ENCODE measurements around the gene GABRG3. TPM values are rescaled to one million over a fixed set of nuclear protein-coding genes. Genes with fewer than 3 reads are reported as not detected.

The GABRG3 gene
- polyA plus RNA-seq, 1 donor (not counting 4 experiments of a cell fraction or from before 2014, with no cell fraction given): not detected

- Histone ChIP-seq H3K9me3 (ENCODE audit: control insufficient read depth, low read depth, low read length) (peaks cover 7% of the 10 kb centered on the region), H2AFZ (ENCODE audit: control insufficient read depth, low read length) (no peak overlapping the region), H3K27ac (ENCODE audit: control insufficient read depth, insufficient read depth, low read length) (no peak overlapping the region), H3K27me3 (ENCODE audit: control insufficient read depth, extremely low read depth, insufficient read depth, low read length) (no peaks in the 10 kb centered on the region), H3K4me3 (ENCODE audit: control insufficient read depth in 2 of 3, extremely low read depth in 1 of 3, insufficient read depth in 2 of 3, low read depth in 1 of 3, low read length in 3 of 3) (no peak overlapping the region), H3K36me3 (ENCODE audit: control insufficient read depth in 2 of 2, extremely low read depth in 1 of 2, insufficient read depth in 2 of 2, low read length in 2 of 2) (no peaks in the 10 kb centered on the region), H4K20me1 (ENCODE audit: control insufficient read depth, extremely low read depth, insufficient read depth, low read length) (no peaks in the 10 kb centered on the region), H3K9ac (ENCODE audit: control insufficient read depth, extremely low read depth, insufficient read depth, low read length) (no peak overlapping the region), H3K4me1 (ENCODE audit: control insufficient read depth, extremely low read depth, insufficient read depth, low read length) (no peaks in the 10 kb centered on the region), H3K4me2 (ENCODE audit: control insufficient read depth, extremely low read depth, insufficient read depth, low read depth, low read length) (no peak overlapping the region), H3K9me1 (ENCODE audit: control insufficient read depth, extremely low read depth, insufficient read depth, low read length) (no peaks in the 10 kb centered on the region), H3K79me2 (ENCODE audit: control insufficient read depth, insufficient read depth, low read length) (no peaks in the 10 kb centered on the region)
- FAIRE-seq (no peak), DNase-seq (ENCODE audit: low read depth, low spot score) (no peak)
- dilution Hi-C loops (cut with MboI; ENCODE audit: extremely low pct_ligation_motif_present, low sequenced_read_pairs): no loop called here
- TF ChIP-seq CTCF (optimal IDR thresholded peaks at IDR 0.05 in 1 of 3, IDR thresholded peaks at IDR 0.05 in 1 of 3, conservative IDR thresholded peaks at IDR 0.05 in 1 of 3; ENCODE audit: extremely low read depth in 1 of 3, insufficient read depth in 2 of 3, low read length in 3 of 3): no peak
- no peak for TF ChIP-seq EZH2 (IDR thresholded peaks at IDR 0.05; ENCODE audit: low read length)
Observed at GRCh38 chr15:27341780-27342343, 370.9 kb downstream of the GABRG3 start.

- Histone ChIP-seq H3K36me3 (ENCODE audit: control insufficient read depth in 2 of 2, extremely low read depth in 1 of 2, insufficient read depth in 2 of 2, low read length in 2 of 2) (no peaks in the 10 kb centered on the region), H3K9me1 (ENCODE audit: control insufficient read depth, extremely low read depth, insufficient read depth, low read length) (no peaks in the 10 kb centered on the region), H3K9ac (ENCODE audit: control insufficient read depth, extremely low read depth, insufficient read depth, low read length) (no peak overlapping the region), H3K4me3 (ENCODE audit: control insufficient read depth in 2 of 3, extremely low read depth in 1 of 3, insufficient read depth in 2 of 3, low read depth in 1 of 3, low read length in 3 of 3) (no peak overlapping the region), H2AFZ (ENCODE audit: control insufficient read depth, low read length) (no peak overlapping the region), H3K4me2 (ENCODE audit: control insufficient read depth, extremely low read depth, insufficient read depth, low read depth, low read length) (no peak overlapping the region), H3K27ac (ENCODE audit: control insufficient read depth, insufficient read depth, low read length) (no peak overlapping the region), H4K20me1 (ENCODE audit: control insufficient read depth, extremely low read depth, insufficient read depth, low read length) (no peaks in the 10 kb centered on the region), H3K27me3 (ENCODE audit: control insufficient read depth, extremely low read depth, insufficient read depth, low read length) (no peaks in the 10 kb centered on the region), H3K9me3 (ENCODE audit: control insufficient read depth, low read depth, low read length) (peaks cover 7% of the 10 kb centered on the region), H3K4me1 (ENCODE audit: control insufficient read depth, extremely low read depth, insufficient read depth, low read length) (no peaks in the 10 kb centered on the region), H3K79me2 (ENCODE audit: control insufficient read depth, insufficient read depth, low read length) (no peaks in the 10 kb centered on the region)
- TF ChIP-seq EZH2 (IDR thresholded peaks at IDR 0.05; ENCODE audit: low read length) (no peak), CTCF (optimal IDR thresholded peaks at IDR 0.05 in 1 of 3, IDR thresholded peaks at IDR 0.05 in 1 of 3, conservative IDR thresholded peaks at IDR 0.05 in 1 of 3; ENCODE audit: extremely low read depth in 1 of 3, insufficient read depth in 2 of 3, low read length in 3 of 3) (no peak)
- DNase-seq (ENCODE audit: low read depth, low spot score) (no peak), FAIRE-seq (no peak)
- dilution Hi-C loops (cut with MboI; ENCODE audit: extremely low pct_ligation_motif_present, low sequenced_read_pairs): no loop called here
Observed at GRCh38 chr15:27342991-27343390, 372.0 kb downstream of the GABRG3 start.
